ENCODE data around the gene SEC24C.

DNA sequence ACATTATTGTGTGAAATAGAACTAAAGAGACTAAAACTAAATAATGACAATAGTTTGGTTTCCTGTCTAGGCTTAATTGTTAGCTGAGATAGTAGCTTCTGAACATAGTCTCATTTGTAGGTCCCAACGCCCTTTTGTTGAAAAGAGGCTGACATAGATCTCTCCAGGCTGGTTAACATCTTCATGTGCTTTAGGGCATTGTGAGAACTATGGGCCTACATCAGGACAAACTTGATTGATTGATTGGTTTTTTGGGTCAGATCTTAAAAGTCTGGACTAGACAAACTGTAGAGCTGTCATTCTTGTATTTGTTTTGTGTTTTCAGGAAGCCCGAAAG is 38.5 kb downstream of the SEC24C start:
- TF ChIP-seq, protein P1, sequence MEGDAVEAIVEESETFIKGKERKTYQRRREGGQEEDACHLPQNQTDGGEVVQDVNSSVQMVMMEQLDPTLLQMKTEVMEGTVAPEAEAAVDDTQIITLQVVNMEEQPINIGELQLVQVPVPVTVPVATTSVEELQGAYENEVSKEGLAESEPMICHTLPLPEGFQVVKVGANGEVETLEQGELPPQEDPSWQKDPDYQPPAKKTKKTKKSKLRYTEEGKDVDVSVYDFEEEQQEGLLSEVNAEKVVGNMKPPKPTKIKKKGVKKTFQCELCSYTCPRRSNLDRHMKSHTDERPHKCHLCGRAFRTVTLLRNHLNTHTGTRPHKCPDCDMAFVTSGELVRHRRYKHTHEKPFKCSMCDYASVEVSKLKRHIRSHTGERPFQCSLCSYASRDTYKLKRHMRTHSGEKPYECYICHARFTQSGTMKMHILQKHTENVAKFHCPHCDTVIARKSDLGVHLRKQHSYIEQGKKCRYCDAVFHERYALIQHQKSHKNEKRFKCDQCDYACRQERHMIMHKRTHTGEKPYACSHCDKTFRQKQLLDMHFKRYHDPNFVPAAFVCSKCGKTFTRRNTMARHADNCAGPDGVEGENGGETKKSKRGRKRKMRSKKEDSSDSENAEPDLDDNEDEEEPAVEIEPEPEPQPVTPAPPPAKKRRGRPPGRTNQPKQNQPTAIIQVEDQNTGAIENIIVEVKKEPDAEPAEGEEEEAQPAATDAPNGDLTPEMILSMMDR (IDR thresholded peaks at IDR 0.05; ENCODE audit: insufficient read depth, low read depth, low read length) = no peak
- no peak for TF ChIP-seq EZH2 (IDR thresholded peaks at IDR 0.05; ENCODE audit: insufficient read depth, low read length)

Measured in astrocyte (in vitro differentiated cells and primary cell).